Fibroblast of peridontal ligament (primary cell): ENCODE data around the gene DDX10.

Experiments used
- DNase-seq: peaks from one replicate; pipeline ENCODE4 v3.0.0-alpha.2; 2010; ENCODE audit errors: extremely low read depth

DDX10 gene

GRCh38 chr11:108938604-108939003 is 273.7 kb downstream of the DDX10 start:
- DNase-seq, result peak; percentile 44

GRCh38 chr11:108939135-108939534 is 274.3 kb downstream of the DDX10 start:
- DNase-seq, result peak; percentile 15

GRCh38 chr11:108943853-108944252 is 279.0 kb downstream of the DDX10 start:
- no peak for DNase-seq

- DNase-seq, result no peak
These were observed 279.8 kb downstream of the DDX10 start for GRCh38 chr11:108944471-108945178.

GRCh38 chr11:108945341-108945740 is 280.5 kb downstream of the DDX10 start:
- DNase-seq, result no peak

GRCh38 chr11:108947654-108948570 is 283.0 kb downstream of the DDX10 start:
- DNase-seq, result peak; percentile 12

- peak; percentile 73 for DNase-seq
These were observed 293.7 kb downstream of the DDX10 start for GRCh38 chr11:108958368-108959104.

GRCh38 chr11:108959105-108959761 is 294.4 kb downstream of the DDX10 start:
- peak; percentile 64 for DNase-seq

GRCh38 chr11:108959874-108960273 is 295.0 kb downstream of the DDX10 start:
- DNase-seq, result no peak

- DNase-seq, result no peak
These were observed 295.6 kb downstream of the DDX10 start for GRCh38 chr11:108960501-108960900.

- DNase-seq, result no peak
These were observed 296.2 kb downstream of the DDX10 start for GRCh38 chr11:108961095-108961494.

- DNase-seq, result no peak
These were observed 298.2 kb downstream of the DDX10 start for GRCh38 chr11:108963118-108963517.

GRCh38 chr11:108965306-108966001 is 300.6 kb downstream of the DDX10 start:
- DNase-seq, result peak; percentile 82

GRCh38 chr11:108966206-108966605 is 301.3 kb downstream of the DDX10 start:
- no peak for DNase-seq

GRCh38 chr11:108966978-108967377 is 302.1 kb downstream of the DDX10 start:
- DNase-seq, result no peak

GRCh38 chr11:108967571-108967970 is 302.7 kb downstream of the DDX10 start:
- DNase-seq, result peak; percentile 80

GRCh38 chr11:108970221-108970991 is 305.5 kb downstream of the DDX10 start:
- DNase-seq, result peak; percentile 39

GRCh38 chr11:108973402-108974162 is 308.7 kb downstream of the DDX10 start:
- DNase-seq, result peak; percentile 23

GRCh38 chr11:108975026-108975425 is 310.2 kb downstream of the DDX10 start:
- DNase-seq, result no peak
